Left colon (tissue), 2 donors: ENCODE results near the gene ZCCHC24. TPM values are rescaled to one million over a fixed set of nuclear protein-coding genes. Genes with fewer than 3 reads are reported as not detected.
"Not testable (repeated sequence)": the region's sequence is repeated elsewhere in the genome, so short reads cannot be mapped to it uniquely, and the experiment has no call there.

Experiments
- ATAC-seq: fragments of 200-7000 bp; cut with Tn5 transposase; one replicate; pipeline ENCODE4 v1.9.1; 2020; ENCODE audit warnings: mild to moderate bottlenecking, moderate library complexity
- DNase-seq, 2 donors: peaks; one replicate each; pipeline ENCODE4 v3.0.0-alpha.2; 2020
- intact Hi-C, 2 donors: fragments of 100-400 bp; cut with DNase I in 1 of 2; cut with micrococcal nuclease in 1 of 2; formaldehyde crosslinking; loops; one replicate each; pipeline versions ENCODE4 v1.11.2 to v1.14.0; 2022; cut with DNase I, micrococcal nuclease
- total RNA-seq, 2 donors: library from RNA; stranded (reverse); fragmentation: NEBNext Ultra II Directional; extraction: Animal tissue kit (Norgen Biotek cat#: 25700); gene quantifications; one replicate each; pipeline ENCODE4 v1.2.1, GENCODE V29; 2021
- donor health status: DM: no; HTN: no; CAD: no.
- donor health status: DM: yes; HTN: yes; CAD: no.

Gene ZCCHC24
- total RNA-seq, 2 donors from 2014 or later = 5.3 to 18.4 TPM

DNA sequence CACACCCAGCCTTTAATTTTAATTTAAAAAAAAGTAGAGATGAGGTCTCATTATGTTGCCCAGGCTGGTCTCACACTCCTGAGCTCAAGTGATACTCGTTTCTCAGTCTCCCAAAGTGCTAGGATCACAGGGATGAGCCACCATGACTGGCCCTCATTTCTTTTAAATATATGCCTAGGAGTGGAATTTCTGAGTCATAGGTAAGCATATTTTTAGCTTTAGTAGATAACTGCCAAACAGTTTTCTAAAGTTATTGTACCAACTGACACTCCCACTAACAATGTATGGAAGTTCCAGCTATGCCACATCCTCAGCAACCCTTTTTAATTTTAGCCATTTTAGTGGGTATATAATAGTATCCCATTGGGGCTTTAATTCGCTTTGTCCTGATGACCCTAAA is 111.9 kb downstream of the ZCCHC24 start:
- DNase-seq (no peak), ATAC-seq (no peak)
- intact Hi-C loops = no loop called here

DNA sequence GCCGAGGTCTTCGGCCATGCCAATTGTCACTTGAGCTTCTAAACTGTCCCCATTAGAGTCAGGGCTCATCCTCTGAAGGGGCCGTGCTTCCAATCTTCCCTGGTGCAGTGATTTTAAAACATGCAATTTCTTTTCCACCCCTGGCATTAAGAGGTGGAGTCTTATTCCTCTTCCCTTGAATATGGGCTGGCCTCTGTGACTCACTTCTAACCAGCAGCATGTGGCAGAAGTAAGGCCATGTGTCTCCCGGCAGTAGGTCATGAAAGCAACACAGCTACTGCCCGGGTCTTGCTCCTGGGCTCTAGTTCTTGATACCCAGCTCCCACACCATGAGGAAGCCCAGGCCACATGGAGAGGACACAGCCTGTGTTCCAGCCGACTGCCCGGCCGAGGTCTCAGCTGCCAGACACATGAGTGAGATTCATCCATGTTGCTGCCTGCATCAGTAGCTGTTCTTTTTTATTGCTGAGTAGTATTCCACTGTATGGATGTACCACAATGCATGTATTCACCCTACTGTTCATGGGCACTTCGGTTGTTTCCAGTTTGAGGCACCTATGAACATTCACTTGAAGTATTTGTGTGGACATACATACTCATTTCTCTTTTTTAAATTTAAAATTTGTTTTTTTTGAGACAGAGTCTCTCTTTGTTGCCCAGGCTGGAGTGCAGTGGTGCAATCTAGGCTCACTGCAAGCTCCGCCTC is 112.7 kb downstream of the ZCCHC24 start:
- ATAC-seq, intact Hi-C loops: not testable (repeated sequence)

More for the DNA sequence above, 112.7 kb downstream of the ZCCHC24 start:
- DNase-seq = not testable (repeated sequence)

Other genes starting within 250 kb of the ZCCHC24 start
- 100 to 1,000 TPM in 1 of 2 donors, 10 to 100 TPM in 1; 86.6 to 105 TPM for gene PPIF, start 98.2 kb downstream of the ZCCHC24 start, total RNA-seq
- under 1 TPM; 0.09 to 0.53 TPM for gene EIF5AL1, start 66.9 kb upstream of the ZCCHC24 start, total RNA-seq
- 1 to 10 TPM; 1.6 to 3.5 TPM for gene SFTPA2, start 114.8 kb upstream of the ZCCHC24 start, total RNA-seq
- gene SFTPA1, start 165.3 kb upstream of the ZCCHC24 start, total RNA-seq = not detected